HG03139 (cell line): ENCODE measurements around the gene FHIT.

Experiments
- ATAC-seq: cut with Tn5 transposase; IDR thresholded peaks from one replicate; pipeline ENCODE4 v1.9.1; 2021; ENCODE audit not compliant: unreplicated experiment

Gene FHIT

DNA sequence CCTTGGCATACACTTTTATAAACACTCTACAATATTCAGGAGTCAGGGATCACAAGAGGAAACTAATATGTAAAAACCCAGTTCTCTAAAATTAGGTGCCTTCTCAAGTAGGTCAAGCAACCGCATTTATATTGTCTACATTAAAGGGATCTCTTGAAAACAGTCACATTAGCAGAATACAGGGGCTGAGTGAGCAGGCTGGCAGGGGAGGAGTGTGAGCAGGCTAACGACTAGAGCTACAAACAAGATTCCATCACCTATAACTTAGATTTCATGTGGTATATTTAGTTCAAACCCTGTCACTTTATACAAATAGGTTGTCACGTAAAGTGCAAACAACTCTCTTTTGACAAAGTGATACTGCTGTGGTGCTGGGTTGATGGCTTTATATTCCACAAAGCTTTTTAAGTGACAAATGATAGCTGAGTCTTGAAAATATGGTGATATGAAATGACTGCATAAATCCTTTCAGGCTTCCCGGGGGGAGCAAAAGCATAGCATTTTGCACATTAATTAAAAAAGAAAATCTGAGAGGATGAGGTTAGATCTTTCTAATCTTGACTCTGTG lies 937.9 kb downstream of the FHIT start:
- ATAC-seq, result no peak

DNA sequence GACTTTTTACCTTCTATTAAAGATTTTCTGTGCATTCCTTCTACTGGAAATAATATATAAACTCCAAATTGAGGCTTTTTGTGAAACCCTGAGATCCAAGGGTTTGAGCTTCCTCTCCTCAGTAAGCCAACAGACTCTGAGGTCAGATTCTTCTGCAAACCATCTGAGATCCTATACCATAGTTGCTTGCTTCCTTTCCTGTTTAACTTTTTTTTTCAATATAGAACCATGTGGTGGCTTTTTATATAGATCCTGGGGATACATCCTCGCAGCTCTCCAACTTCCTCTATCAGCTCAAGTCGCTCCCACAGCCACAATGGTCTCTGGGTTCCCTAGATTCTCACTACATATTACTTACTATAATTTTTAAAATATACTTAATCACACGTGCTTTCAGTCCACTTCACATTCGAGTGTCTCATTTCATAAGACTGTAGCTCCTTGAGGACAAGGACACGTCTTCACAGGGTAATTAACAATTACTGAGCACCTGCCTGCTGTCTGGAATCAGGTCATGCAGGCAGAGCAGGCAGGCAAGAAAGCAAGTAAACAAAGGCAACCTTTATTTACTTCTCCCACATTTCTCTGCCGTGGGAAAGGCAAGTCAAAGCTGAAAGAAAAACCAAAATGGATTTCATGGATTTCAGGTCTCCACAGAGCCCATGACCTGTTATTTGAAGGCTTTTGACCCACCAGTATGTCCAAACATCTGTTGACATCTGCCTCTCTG lies 941.5 kb downstream of the FHIT start:
- no peak for ATAC-seq

DNA sequence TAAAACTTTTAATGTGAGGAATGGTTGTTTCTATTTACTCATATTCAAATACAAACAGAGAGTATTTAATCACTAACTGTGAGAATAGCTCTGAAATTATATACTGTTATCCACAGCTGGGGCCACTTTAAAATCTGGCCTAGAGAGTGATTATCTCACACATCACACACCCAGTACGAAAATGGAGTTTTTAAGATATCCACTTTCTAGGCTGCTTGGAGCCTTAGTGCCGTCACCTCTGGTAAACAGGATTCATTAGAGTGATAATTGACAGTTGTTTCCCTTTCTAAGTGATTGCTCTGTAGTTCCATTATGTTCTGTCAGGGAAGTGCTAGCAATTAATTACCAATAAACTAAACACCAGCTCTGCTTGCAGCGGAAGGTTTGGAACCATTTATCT lies 942.4 kb downstream of the FHIT start:
- ATAC-seq, result no peak

- ATAC-seq, result no peak
These were observed 943.6 kb downstream of the FHIT start for GRCh38 chr3:60307562-60308199.

- no peak for ATAC-seq
These were observed 947.1 kb downstream of the FHIT start for GRCh38 chr3:60304112-60304511.

DNA sequence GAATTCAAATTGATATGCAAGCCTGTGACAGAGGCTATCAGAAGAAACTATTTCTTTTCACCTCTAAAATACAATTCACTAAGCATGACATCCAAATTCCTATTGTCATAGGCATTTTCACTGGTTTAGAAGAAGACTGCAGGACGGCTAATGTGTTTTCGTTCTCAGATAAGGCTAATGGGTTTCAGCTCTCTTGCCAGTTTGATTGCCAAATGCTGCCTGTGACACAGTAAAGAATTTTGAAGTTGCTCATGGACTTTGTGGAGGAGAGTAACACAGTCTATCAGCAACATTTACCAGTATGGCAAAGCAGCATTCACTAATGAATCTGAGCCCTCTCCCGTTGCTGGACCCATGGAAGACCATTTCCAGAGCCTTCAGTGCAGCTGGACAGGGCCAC lies 948.1 kb downstream of the FHIT start:
- no peak for ATAC-seq

DNA sequence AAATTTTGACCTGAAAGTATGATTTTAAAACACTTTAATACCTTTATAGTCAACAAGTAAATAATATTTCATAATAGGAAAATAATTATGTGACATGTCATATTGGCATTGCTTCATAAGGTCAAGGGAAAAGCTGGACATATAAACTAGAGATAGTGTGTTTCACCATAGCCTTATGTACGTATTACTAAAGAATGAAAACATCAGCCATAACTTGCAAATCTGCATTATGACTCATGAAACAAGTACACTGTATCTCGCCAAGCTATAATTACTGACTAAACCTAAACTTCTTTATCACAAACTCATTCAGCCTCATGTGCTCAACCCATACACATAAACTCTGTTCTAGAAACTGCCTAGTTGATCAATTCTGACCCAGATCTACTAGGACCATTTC lies 950.1 kb downstream of the FHIT start:
- ATAC-seq, result no peak

DNA sequence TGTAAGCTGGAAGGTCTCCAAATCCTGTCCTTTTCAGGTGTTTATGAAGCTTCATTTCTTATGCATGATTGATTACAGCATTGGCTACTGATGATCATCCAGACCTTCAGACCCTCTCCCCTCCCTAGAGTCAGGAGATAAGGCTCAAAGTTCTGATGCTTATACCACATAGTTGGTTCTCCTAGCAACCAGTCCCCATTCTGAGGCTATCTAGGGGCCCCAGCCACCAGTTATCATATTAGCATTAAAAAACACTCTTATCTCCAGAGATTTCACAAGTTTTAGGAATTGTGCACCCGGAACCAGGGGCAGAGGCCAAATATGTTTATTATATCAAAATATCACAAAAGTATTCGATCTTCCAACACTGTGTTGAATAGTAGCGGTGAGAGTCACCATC lies 953.1 kb downstream of the FHIT start:
- no peak for ATAC-seq

DNA sequence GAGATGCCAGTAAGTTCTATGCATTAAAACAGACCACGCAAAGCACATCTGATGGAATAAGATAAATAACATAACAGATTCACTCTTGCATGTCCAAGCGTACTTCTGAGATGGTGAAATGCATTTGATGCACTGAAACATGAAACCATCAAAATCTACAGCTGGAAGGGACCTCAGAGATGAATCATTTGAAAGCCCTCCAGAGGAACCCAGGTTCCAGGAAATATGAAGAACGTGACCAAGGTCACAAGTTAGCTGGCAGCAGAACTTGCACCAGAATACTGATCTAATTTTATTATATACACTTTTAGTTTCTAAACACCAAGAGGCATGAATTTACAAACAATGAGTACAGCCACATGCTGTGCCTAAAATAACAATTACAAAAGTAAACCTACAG lies 957.1 kb downstream of the FHIT start:
- ATAC-seq, result no peak

GRCh38 chr3:60291115-60291514 lies 960.1 kb downstream of the FHIT start:
- ATAC-seq, result no peak

GRCh38 chr3:60290122-60290492 lies 961.1 kb downstream of the FHIT start:
- ATAC-seq, result no peak

GRCh38 chr3:60289341-60290121 lies 961.7 kb downstream of the FHIT start:
- ATAC-seq, result no peak

DNA sequence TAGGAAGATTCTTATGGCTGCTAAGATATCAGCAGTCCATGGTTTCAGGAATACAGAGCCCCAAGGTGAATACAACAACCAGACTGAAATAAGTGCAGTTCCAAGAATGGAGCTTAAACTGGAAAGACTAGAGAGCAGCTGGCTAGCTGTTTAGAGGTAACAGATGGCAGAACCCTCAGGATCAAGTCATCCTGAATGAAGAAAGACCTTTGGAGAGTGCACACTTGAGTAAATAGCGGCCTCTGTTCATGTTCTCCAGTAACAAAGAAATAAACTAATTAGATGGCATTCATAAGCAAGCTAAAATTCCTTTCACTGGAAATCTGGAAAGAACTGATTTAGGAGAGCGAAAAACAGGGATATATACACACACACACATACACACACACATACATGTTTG lies 968.4 kb downstream of the FHIT start:
- no peak for ATAC-seq

GRCh38 chr3:60281970-60282369 lies 969.3 kb downstream of the FHIT start:
- ATAC-seq, result no peak

DNA sequence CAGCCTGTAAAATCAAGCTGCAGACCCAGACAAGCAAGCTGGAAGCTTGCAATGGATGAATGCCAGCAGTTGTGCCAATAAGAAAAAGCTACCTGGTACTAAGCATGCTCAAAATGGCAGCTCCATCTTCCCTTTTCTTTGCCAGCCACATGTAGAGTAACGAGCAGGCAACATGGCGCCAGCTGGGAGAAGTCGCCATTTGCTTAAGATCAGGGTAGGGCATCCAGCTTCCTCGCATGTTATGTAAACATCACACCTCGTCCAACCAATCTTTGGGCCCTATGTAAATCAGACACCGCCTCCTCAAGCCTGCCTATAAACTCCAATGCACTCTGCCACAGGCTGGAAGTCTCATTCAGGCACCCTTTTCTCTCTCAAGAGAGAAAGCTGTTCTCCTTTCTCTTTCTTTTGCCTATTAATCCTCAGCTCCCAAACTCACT lies 973.9 kb downstream of the FHIT start:
- ATAC-seq, result no peak

- no peak for ATAC-seq
These were observed 974.6 kb downstream of the FHIT start for GRCh38 chr3:60276615-60277014.

GRCh38 chr3:60274646-60275045 lies 976.6 kb downstream of the FHIT start:
- no peak for ATAC-seq

DNA sequence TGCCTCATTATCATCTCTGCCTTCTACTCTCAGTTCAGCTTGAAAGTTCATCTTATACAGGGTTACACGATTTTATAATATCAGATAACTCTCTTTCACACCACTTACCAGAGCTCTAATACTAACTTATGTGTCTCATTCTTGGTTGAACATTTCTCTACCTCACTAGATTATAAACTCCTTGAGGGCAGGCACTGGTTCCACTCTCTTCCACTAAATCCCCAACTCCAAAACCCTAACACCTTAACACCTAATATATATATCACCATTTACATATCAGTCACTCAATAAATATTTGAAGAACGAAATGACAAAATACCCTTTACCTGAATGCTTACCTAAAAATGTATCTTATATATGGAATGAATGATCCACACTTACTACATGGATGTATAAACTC lies 977.2 kb downstream of the FHIT start:
- no peak for ATAC-seq

DNA sequence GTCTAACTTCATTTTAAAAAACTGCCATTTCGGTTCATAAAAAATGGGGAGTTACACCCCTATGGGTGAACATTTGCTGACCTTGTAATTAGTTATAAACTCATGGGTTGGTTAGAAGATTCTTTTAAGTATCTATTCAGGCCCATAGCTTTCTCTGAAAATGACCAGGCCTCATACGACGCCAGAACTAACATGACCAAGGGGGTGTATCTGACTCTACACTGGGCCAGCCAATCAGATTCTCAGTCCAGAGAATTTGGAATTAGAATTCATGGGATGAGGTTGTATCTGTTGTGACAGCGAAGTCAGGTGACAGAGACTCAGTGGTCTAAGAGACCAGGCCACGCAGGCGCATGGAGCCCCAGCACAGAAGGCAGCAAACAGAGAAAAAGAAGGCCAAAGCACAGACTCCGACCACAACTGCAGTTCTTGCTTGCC lies 981.4 kb downstream of the FHIT start:
- no peak for ATAC-seq

DNA sequence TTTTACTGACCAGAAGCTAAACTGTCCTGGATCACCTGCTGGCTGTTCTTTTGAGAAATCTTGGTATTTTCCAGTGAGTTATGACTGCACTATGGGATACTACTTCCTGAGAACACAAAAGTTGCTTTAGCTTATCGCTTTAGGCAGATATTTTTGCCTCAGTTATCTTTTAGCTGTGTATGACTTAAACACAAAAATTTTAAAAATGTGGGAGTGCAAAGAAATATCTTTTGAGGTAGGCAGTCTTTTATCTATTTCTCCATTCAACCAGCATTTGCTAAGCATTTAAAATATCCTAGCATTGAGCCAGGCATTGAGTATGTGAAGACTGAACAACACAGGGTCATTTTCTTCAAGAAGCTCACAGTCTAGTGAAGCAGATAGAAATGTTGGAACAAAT lies 981.9 kb downstream of the FHIT start:
- ATAC-seq, result no peak

DNA sequence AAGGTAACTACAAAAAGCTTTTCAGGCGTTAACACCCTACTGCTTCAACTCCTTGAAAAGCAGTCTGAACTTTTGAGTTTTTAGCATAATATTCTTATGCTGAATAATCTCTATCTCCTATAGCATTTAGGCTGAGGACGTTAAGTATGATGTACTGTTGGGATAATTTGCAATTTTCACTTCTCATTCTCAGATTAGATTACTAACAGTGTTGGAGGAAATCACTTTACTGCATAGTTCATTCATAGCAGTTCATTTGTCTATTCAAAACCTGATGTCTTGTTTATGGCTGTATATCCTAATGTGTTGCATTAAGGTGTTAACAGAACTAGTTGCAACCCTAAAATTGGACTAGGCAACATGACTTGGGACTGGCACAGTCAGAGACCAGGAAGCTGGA lies 983.1 kb downstream of the FHIT start:
- ATAC-seq, result no peak

DNA sequence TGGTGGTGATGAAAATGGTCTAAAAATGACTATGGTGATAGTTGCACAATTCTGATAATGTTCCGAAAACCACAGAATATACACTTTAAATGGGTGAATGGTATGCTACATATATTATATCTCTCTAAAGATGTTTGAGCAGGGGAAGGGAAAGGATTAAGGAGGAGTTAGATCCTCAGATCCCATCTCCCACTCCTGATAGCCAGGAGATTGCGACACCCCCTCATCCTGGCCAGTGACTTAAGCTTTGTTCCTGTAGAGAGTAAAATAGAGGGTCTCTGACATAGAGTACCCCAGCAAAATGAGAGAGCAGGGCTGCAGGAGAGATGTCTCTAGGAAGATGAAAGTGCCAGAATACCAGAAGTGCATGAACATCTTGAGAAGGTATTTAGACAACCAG lies 984.8 kb downstream of the FHIT start:
- ATAC-seq, result no peak
